Measurements from ENCODE around the gene DENND1A. TPM values are rescaled to one million over a fixed set of nuclear protein-coding genes. Genes with fewer than 3 reads are reported as not detected.
A peak's percentile ranks its signal among the peaks of the same experiment; 100 is the strongest.

DENND1A gene
- polyA plus RNA-seq, 1 donor: 16.7 TPM

GRCh38 chr9:123378956-123379660 lies 550.8 kb downstream of the DENND1A start:
- DNase-seq: no peak

GRCh38 chr9:123378025-123378424 lies 551.9 kb downstream of the DENND1A start:
- no peak for DNase-seq

GRCh38 chr9:123377211-123377971 lies 552.5 kb downstream of the DENND1A start:
- DNase-seq: no peak

- no peak for DNase-seq
Observed at GRCh38 chr9:123376218-123377071, 553.5 kb downstream of the DENND1A start.

- DNase-seq: no peak
Observed at GRCh38 chr9:123375469-123376132, 554.3 kb downstream of the DENND1A start.

GRCh38 chr9:123373946-123374345 lies 556.0 kb downstream of the DENND1A start:
- DNase-seq: no peak

- no peak for DNase-seq
Observed at GRCh38 chr9:123373447-123373923, 556.4 kb downstream of the DENND1A start.

- no peak for DNase-seq
Observed at GRCh38 chr9:123372766-123373446, 557.0 kb downstream of the DENND1A start.

GRCh38 chr9:123371805-123372590 lies 557.9 kb downstream of the DENND1A start:
- DNase-seq: no peak

GRCh38 chr9:123371228-123371584 lies 558.7 kb downstream of the DENND1A start:
- no peak for DNase-seq

GRCh38 chr9:123370526-123371227 lies 559.2 kb downstream of the DENND1A start:
- no peak for DNase-seq

GRCh38 chr9:123370108-123370507 lies 559.8 kb downstream of the DENND1A start:
- no peak for DNase-seq

- DNase-seq: no peak
Observed at GRCh38 chr9:123369296-123369695, 560.6 kb downstream of the DENND1A start.

GRCh38 chr9:123368536-123369153 lies 561.3 kb downstream of the DENND1A start:
- DNase-seq: no peak

- DNase-seq: no peak
Observed at GRCh38 chr9:123368023-123368422, 561.9 kb downstream of the DENND1A start.

- no peak for DNase-seq
Observed at GRCh38 chr9:123365881-123366528, 563.9 kb downstream of the DENND1A start.

- DNase-seq: no peak
Observed at GRCh38 chr9:123365287-123365880, 564.5 kb downstream of the DENND1A start.

- peak; percentile 55 for DNase-seq
Observed at GRCh38 chr9:123364241-123364824, 565.6 kb downstream of the DENND1A start.

Data from hindlimb muscle (tissue), 1 donor.